Measurements from ENCODE around the gene TMEM247.

GRCh38 chr2:46436800-46437199, 42.6 kb upstream of the TMEM247 start:
- TF ChIP-seq CTCF (IDR thresholded peaks at IDR 0.05 in 8 of 11, conservative IDR thresholded peaks at IDR 0.05 in 3 of 11) (no peak), POLR2AphosphoS5 (IDR thresholded peaks at IDR 0.05) (no peak)
